ENCODE results near the gene ACIN1.
"Not testable (repeated sequence)": the region's sequence is repeated elsewhere in the genome, so short reads cannot be mapped to it uniquely, and the experiment has no call there.

Gene ACIN1

DNA sequence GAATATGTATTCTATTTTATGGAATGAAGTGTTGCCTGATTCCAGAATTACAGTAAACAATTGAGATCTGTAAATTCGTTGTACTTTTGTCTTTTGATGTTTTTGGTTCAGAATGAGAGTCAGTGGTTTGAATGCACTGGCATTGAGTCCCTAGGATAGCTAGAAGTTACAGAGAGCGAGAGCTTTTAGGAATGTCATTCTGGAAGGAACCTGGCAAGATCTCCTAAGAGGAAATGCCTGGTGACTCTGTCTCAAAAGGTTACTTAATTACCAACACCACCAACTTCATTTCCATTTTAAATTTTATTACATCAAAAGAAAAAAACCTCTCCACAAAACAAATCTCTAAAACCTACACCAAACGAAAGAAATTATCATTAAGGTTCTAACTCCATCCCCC is 30.1 kb upstream of the ACIN1 start:
- DNase-seq (ENCODE audit: low read depth in 2 of 3, low spot score in 1 of 3) = no peak

GRCh38 chr14:23124337-23124954 is 29.5 kb upstream of the ACIN1 start:
- DNase-seq (ENCODE audit: low read depth in 2 of 3, low spot score in 1 of 3) = no peak

- no peak for DNase-seq (ENCODE audit: low read depth in 2 of 3, low spot score in 1 of 3)
These were observed 28.5 kb upstream of the ACIN1 start for GRCh38 chr14:23123419-23123818.

GRCh38 chr14:23122086-23122485 is 27.1 kb upstream of the ACIN1 start:
- DNase-seq (ENCODE audit: low read depth in 2 of 3, low spot score in 1 of 3) = no peak

- no peak for DNase-seq (ENCODE audit: low read depth in 2 of 3, low spot score in 1 of 3)
These were observed 26.4 kb upstream of the ACIN1 start for GRCh38 chr14:23121361-23121771.

DNA sequence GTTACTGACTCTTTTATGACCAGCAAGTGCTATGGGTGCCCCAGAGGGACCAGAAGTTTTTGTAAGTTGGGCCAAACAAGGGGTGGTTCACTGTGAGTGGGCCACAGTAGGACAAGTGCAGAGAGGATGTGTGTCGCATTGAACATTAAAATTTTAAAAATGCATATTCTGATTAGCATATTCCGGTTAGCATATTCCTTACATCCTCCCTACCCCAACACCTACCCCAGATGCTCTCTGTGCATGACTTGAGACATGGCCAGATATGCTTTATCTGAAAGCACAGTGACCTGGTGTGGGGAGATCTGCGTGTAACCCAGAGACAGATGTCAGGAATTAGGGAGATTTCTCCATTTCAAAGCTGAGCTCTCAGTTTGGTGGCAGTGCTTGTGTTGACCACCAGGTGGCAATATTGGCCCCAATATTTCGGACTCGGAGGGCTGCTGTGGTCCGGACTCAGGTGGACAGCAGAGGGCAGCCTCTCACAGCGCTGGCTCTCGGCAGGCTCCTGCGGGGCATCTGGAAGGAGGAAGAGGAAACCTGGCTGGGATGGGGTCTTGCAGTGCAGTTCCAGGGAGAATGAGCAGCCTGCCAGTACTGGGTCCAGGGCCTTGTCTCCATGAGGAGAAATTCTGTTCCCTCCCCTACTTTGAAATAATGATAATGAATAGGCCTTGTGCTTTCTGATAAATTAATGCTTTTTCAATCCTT is 25.8 kb upstream of the ACIN1 start:
- DNase-seq (ENCODE audit: low read depth in 2 of 3, low spot score in 1 of 3) = peak; percentile 75 to 92 (median 75)

DNA sequence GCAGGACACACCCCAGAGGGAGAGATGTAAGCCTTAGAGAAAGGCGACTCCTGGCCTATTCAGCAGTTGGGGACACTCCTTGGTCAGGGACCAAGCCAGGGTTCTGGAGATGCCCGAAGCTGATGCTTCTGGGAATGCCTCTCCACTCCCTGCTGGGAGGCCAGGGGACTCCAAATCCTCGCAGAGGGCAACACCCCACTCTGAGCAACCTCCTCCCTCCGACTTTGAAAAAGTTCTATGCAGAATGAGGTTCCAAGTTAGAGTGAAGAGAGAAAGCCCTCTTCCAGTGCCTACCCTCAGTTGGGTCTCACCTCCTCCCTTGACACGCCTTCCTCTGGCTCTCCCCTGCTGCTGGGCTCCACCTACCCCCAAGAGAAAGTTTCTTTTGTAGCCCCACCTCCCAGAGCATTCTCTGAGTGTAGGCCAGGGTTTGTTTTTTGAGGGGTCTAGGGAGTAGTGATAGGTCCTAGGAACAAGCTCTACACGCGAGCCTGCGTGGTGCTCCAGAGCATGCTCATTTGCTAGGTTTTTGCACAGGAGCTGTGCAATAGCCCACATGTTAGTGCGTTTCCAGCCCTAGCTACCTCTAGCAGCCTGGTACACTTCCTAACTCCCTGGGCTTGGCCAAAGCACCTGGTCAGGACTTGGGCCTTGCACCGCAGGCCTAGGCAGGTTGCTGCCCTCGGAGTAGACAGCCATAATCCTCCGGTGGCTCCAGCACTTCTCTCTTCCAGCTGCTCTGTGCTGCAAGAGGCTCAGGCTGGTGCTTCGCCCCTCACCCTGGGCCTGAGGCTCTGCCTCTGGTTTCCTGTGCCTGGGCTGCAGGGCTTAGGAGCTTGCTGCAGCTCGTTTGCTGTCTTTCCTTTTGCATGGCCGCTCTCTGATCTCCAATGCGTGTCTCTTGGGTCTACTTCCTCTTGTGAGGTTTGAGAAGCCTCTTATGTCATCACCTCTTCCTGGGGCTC is 24.7 kb upstream of the ACIN1 start:
- peak in 1 of 3 donors; percentile 14 for DNase-seq (ENCODE audit: low read depth in 2 of 3, low spot score in 1 of 3)

DNA sequence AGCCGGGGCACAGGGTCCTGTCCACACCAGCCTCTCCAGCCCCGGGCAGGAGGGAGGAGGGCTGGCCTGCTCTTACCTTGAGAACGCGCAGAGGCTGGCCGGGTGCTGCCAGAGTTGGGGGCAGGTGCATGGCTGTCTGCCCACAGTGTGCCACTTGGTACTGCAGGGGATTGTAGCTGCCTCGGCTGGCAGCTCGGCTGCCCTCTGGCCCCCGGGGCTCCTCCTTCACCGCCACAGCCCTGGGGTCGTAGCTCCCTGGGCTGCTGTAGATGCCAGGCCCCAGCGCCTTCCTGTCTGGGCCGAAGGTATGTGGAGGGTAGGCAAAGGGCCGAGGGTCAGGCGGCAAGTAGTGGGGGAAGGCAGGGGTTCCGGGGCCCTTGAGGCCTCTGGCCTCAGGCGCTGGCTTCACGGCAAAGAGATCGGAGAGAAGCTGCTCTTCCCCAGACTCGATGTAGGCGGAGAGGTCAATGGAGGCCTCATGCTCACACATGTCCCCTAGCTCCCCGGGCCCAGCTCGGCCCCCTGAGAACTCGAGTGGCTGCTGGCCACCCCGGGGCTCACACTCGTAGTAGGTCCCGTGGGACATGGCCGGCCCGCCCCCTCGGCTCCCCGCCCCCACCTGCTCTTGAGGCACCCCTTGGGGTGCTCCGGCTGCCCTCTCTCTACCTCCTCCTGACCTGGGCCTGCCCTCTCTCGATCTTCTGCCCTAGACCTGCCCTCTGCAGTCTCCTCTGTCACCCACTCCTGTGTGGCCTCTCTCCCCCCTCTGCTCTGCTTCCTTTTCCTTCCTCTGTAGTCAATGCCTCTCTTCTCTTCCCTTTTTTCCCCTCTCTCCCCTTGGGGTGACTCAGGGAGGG is 23.8 kb upstream of the ACIN1 start, which contains the start of gene CEBPE:
Gene CEBPE, minus strand, starts transcription at position 750 of the 857 bp plus-strand sequence. Its CDS starts 164 bp downstream, at position 586.
- no peak for DNase-seq (ENCODE audit: low read depth in 2 of 3, low spot score in 1 of 3)

DNA sequence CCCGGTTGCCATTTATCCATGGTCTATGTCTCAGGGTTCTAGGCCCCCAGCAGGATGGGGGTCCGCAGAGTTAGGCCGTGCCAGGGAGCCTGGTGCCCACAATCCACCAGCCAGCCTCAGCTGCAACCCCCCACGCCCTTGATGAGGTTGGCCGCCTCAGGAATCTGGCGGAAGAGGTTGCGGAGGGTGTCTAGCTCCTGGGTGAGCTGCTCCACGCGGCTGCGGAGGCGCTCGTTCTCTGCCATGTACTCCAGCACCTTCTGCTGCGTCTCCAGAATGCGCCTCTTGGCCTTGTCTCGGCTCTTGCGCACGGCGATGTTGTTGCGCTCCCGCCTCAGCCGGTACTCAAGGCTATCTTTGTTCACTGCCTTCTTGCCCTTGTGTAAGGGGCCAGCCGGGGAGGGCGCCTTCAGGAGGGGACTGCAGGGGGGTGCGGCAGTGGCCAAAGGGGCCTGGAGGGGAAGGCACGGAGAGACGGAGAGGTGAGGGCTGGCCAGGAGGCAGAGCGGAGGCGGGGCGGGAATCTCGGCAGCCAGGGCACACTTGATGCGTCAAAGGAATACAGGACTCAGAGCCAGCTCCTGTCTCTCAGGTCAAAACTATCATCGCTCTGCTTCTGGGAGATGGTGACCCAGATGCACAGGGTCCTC is 22.6 kb upstream of the ACIN1 start:
- no peak for DNase-seq (ENCODE audit: low read depth in 2 of 3, low spot score in 1 of 3)

- no peak for DNase-seq (ENCODE audit: low read depth in 2 of 3, low spot score in 1 of 3)
These were observed 21.0 kb upstream of the ACIN1 start for GRCh38 chr14:23115918-23116317.

DNA sequence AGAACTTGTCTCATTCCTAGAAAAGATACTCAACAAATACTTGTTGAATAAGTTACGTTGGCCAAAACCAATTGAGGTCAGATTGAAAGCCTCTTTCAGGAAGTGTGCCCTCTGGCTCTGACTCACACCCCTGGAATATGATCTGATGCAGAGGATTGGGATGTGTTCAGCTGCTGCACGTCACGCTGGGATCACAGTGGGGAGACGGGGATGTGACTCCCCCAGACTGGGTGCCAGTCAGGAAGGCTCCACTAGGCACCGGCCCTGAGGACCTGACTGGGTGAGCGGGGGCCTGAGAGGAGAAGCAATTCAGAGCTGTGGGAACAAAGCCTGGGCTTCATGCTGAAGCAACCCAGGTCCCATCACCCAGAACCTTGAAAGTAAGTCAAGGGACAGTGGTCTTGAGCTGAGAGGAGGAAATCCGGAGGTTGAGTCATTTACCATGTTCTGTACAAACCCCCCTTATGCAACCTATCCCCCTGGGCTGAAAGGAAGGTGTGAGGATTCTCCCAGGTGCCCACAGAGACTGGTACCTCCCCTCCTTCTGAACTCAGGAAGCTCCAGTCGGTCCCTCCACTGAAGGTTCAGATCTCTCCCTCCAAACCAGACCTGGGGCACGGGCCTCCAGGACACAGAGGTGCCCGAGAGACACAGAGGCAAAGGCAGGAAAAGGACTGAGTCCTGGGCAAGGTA is 20.2 kb upstream of the ACIN1 start:
- DNase-seq (ENCODE audit: low read depth in 2 of 3, low spot score in 1 of 3) = no peak

GRCh38 chr14:23114669-23115038 is 19.7 kb upstream of the ACIN1 start:
- DNase-seq (ENCODE audit: low read depth in 2 of 3, low spot score in 1 of 3) = no peak

- no peak for DNase-seq (ENCODE audit: low read depth in 2 of 3, low spot score in 1 of 3)
These were observed 19.2 kb upstream of the ACIN1 start for GRCh38 chr14:23114120-23114458.

DNA sequence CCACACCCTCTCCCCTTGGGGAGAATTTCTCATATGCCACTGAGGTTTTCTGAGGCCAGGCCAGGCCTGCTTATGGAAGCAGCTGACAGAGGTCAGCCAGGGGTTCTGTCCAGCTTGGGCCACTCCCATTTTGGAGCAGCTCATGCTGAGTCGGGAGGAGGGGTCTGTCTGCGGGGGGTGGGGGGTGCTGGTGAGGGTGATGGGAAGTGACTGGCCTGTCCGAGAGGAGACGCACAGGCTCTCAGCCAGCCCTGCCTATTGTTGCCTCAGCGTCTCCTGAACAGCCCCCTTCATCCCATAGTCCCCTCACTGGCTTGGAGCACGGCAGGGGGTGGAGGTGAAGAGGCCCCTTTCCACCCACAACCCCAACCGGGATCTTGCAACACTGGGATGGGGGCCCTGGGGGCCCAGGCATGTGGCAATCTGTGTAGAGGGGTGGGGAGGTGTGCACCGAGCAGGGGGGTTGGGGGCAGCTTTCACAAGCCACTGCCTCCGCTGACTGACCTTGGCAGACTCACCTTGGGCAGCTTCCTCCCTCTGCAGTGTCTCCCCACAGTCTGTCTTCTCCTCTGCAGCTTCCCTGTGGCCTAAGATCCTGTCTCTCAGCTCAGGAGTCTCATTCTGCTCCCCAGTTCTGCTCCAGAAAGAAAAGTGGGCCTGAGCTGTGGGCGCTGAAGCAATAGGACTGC is 18.6 kb upstream of the ACIN1 start:
- DNase-seq (ENCODE audit: low read depth in 2 of 3, low spot score in 1 of 3) = no peak

- DNase-seq (ENCODE audit: low read depth in 2 of 3, low spot score in 1 of 3) = no peak
These were observed 17.6 kb upstream of the ACIN1 start for GRCh38 chr14:23112359-23113178.

- no peak for DNase-seq (ENCODE audit: low read depth in 2 of 3, low spot score in 1 of 3)
These were observed 15.8 kb upstream of the ACIN1 start for GRCh38 chr14:23110579-23111365.

- no peak for DNase-seq (ENCODE audit: low read depth in 2 of 3, low spot score in 1 of 3)
These were observed 14.8 kb upstream of the ACIN1 start for GRCh38 chr14:23109769-23110168.

GRCh38 chr14:23108169-23108568 is 13.2 kb upstream of the ACIN1 start:
- DNase-seq (ENCODE audit: low read depth in 2 of 3, low spot score in 1 of 3) = not testable (repeated sequence)
